ENCODE measurements around the gene TJP2. TPM values are rescaled to one million over a fixed set of nuclear protein-coding genes. Genes with fewer than 3 reads are reported as not detected.
A peak's percentile ranks its signal among the peaks of the same experiment; 100 is the strongest.

TJP2 gene
- total RNA-seq, 1 experiment from 2014 or later: 106 TPM

GRCh38 chr9:69174616-69175463 lies 763 bp downstream of the TJP2 start:
- Histone ChIP-seq H3K9me2 (replicated peaks; ENCODE audit: low read length) (no peaks in the 10 kb centered on the region), H3K4me2 (ENCODE audit: low read length) (peak overlapping the region; percentile 77), H2AFZ (ENCODE audit: low read length) (no peak overlapping the region), H3K9me3 (ENCODE audit: low read length) (no peaks in the 10 kb centered on the region), H3K27me3 (ENCODE audit: low read length) (no peaks in the 10 kb centered on the region), H3K4me1 (ENCODE audit: insufficient read depth, low read length) (peaks cover 91% of the 10 kb centered on the region), H3K79me2 (ENCODE audit: low read length) (peaks cover 62% of the 10 kb centered on the region), H3K9ac (ENCODE audit: low read length) (peak overlapping the region; percentile 78), H3K27ac (ENCODE audit: low read length) (peak overlapping the region; percentile 93), H3K36me3 (ENCODE audit: low read depth, low read length) (no peaks in the 10 kb centered on the region), H3F3A (ENCODE audit: low read length, unreplicated experiment) (peaks cover 15% of the 10 kb centered on the region), H3K4me3 (ENCODE audit: low read length) (peak overlapping the region; percentile 50; the same call in 1 of the 2 replicates), H4K20me1 (ENCODE audit: low read length) (no peaks in the 10 kb centered on the region)
- no TSS peak for BruUV-seq (replicated peaks)
- DNase-seq (peak; percentile 91), ATAC-seq (peak; percentile 66)
- CTCF ChIA-PET: no interaction called here
- POLR2A ChIA-PET (ENCODE audit: unreplicated experiment): no interaction called here
- intact Hi-C loops (cut with micrococcal nuclease): loop anchor here (5.0 kb wide), 1 partner anchor 53 kb away; no protein-coding TSS in a partner anchor
- no peak for TF ChIP-seq CTCF (conservative IDR thresholded peaks at IDR 0.05; ENCODE audit: low read depth, low read length)
- TF ChIP-seq EZH2 (IDR thresholded peaks at IDR 0.05; ENCODE audit: low read length, unreplicated experiment): no peak
- no peak for TF ChIP-seq EZH2phosphoT487 (IDR thresholded peaks at IDR 0.05; ENCODE audit: borderline replicate concordance, low read length)

- CTCF ChIA-PET: no interaction called here
- Histone ChIP-seq H3K4me2 (ENCODE audit: low read length) (peak overlapping the region; percentile 77), H4K20me1 (ENCODE audit: low read length) (no peaks in the 10 kb centered on the region), H3K9me3 (ENCODE audit: low read length) (no peaks in the 10 kb centered on the region), H3K4me3 (ENCODE audit: low read length) (peak overlapping the region; percentile 50; the same call in 1 of the 2 replicates), H2AFZ (ENCODE audit: low read length) (no peak overlapping the region), H3K9ac (ENCODE audit: low read length) (peak overlapping the region; percentile 69), H3K9me2 (replicated peaks; ENCODE audit: low read length) (no peaks in the 10 kb centered on the region), H3K27ac (ENCODE audit: low read length) (peak overlapping the region; percentile 93), H3K36me3 (ENCODE audit: low read depth, low read length) (no peaks in the 10 kb centered on the region), H3K4me1 (ENCODE audit: insufficient read depth, low read length) (peaks cover 91% of the 10 kb centered on the region), H3K27me3 (ENCODE audit: low read length) (no peaks in the 10 kb centered on the region), H3K79me2 (ENCODE audit: low read length) (peaks cover 65% of the 10 kb centered on the region), H3F3A (ENCODE audit: low read length, unreplicated experiment) (peaks cover 20% of the 10 kb centered on the region)
- ATAC-seq (no peak), DNase-seq (no peak)
- BruUV-seq (replicated peaks): TSS peak; percentile 24
- TF ChIP-seq EZH2phosphoT487 (IDR thresholded peaks at IDR 0.05; ENCODE audit: borderline replicate concordance, low read length): no peak
- TF ChIP-seq CTCF (conservative IDR thresholded peaks at IDR 0.05; ENCODE audit: low read depth, low read length): no peak
- no peak for TF ChIP-seq EZH2 (IDR thresholded peaks at IDR 0.05; ENCODE audit: low read length, unreplicated experiment)
- intact Hi-C loops (cut with micrococcal nuclease): loop anchor here (5.0 kb wide), 1 partner anchor 53 kb away; no protein-coding TSS in a partner anchor
- POLR2A ChIA-PET (ENCODE audit: unreplicated experiment): no interaction called here
Observed at GRCh38 chr9:69175486-69175885, 1.4 kb downstream of the TJP2 start.

Measured in PC-3 (cell line).